Ovary (tissue), 3 donors: ENCODE measurements around the gene DEGS2.

Experiments used
- EP300 ChIP-seq: sonication (generic); formaldehyde crosslinking; IDR thresholded peaks from one replicate; pipeline ENCODE4 v1.6.1; 2017; ENCODE audit warnings: antibody characterized with exemption
- POLR2A ChIP-seq: fragments of 450-650 bp; IDR thresholded peaks from one replicate; pipeline ENCODE4 v1.6.1; 2017; ENCODE audit warnings: antibody characterized with exemption, mild to moderate bottlenecking, moderate library complexity
- TF ChIP-seq, protein P1 (sequence below), 3 donors: fragments of 450-650 bp in 2 of 3; fragments of 200-600 bp in 1 of 3; IDR thresholded peaks; one replicate each; pipeline versions ENCODE4 v1.5.1 to v1.8.0; 2016 to 2022; ENCODE audit warnings: antibody characterized with exemption in 3 of 3, mild to moderate bottlenecking in 1 of 3
- donor health status: DM: no; HTN: no; CAD: no.

DNA sequence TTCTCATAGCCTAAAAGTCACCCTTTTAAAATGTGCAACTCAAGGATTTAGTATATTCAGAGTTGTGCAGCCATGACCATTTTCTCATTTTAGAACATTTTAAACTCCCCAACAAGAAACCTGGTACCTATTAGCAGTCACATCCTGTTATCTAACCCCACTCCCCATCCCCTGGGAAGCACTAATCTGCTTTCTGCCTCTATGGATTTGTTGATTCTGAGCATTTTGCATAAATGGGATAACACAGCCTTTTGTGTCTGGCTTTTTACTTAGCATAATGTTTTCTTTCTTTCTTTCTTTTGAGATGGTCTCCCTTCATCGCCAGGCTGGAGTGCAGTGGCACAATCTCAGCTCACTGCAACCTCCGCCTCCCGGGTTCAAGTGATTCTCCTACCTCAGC lies 40.9 kb upstream of the DEGS2 start:
- TF ChIP-seq POLR2A (no peak), EP300 (no peak)
- TF ChIP-seq, protein P1, sequence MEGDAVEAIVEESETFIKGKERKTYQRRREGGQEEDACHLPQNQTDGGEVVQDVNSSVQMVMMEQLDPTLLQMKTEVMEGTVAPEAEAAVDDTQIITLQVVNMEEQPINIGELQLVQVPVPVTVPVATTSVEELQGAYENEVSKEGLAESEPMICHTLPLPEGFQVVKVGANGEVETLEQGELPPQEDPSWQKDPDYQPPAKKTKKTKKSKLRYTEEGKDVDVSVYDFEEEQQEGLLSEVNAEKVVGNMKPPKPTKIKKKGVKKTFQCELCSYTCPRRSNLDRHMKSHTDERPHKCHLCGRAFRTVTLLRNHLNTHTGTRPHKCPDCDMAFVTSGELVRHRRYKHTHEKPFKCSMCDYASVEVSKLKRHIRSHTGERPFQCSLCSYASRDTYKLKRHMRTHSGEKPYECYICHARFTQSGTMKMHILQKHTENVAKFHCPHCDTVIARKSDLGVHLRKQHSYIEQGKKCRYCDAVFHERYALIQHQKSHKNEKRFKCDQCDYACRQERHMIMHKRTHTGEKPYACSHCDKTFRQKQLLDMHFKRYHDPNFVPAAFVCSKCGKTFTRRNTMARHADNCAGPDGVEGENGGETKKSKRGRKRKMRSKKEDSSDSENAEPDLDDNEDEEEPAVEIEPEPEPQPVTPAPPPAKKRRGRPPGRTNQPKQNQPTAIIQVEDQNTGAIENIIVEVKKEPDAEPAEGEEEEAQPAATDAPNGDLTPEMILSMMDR (IDR thresholded peaks at IDR 0.05): no peak
